G401.6 (cell line): Measurements from ENCODE around the gene H19.

ENCODE experiments used
- FAIRE-seq: peaks from 2 replicates; lab custom pipeline; 2012; peaks lifted over from hg19 to GRCh38; lab: Jason Lieb, UNC

The H19 gene

DNA sequence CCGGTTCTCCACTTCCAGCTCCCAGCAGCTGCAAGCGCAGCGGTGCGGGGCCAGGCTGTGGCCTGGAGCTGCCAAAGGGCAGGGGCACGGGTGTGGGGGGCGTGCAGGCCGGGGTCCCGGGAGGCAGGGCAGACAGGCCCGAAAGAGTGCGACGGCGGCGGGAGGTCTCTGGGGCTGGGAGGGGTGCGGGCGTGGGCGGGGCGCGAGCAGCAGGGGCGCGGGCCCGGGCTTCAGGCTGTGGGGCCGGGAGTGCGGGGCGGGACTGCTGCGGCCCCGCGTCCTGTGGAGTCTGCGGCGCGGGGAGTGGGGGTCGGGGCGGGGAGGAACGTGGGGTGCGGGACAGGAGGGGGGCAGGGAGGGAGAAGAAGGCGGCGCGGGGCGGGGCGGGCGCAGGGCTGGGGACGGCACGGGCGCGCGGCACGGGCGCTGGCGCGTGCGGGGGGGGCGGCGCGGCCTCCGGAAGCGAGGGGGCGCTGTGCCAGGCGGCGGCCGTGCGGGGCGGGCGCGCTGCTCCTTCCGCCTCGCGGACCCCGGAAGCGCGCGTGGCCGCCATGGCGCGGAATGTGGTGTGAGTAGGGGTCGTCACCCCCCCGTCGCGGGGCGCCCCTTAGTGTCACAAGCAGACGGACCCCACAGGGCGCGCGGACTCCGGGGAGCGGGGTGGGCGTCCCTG, 50.7 kb downstream of the H19 start, which contains the start of gene MRPL23:
MRPL23 (plus strand) TSS at position 521 of the 673 bp plus-strand sequence; CDS start at position 552, 31 bp downstream.
- no peak for FAIRE-seq
